Measurements from ENCODE around the gene IRGQ.
A peak's percentile ranks its signal among the peaks of the same experiment; 100 is the strongest.
"Not testable (repeated sequence)": the region's sequence is repeated elsewhere in the genome, so short reads cannot be mapped to it uniquely, and the experiment has no call there.

The IRGQ gene

DNA sequence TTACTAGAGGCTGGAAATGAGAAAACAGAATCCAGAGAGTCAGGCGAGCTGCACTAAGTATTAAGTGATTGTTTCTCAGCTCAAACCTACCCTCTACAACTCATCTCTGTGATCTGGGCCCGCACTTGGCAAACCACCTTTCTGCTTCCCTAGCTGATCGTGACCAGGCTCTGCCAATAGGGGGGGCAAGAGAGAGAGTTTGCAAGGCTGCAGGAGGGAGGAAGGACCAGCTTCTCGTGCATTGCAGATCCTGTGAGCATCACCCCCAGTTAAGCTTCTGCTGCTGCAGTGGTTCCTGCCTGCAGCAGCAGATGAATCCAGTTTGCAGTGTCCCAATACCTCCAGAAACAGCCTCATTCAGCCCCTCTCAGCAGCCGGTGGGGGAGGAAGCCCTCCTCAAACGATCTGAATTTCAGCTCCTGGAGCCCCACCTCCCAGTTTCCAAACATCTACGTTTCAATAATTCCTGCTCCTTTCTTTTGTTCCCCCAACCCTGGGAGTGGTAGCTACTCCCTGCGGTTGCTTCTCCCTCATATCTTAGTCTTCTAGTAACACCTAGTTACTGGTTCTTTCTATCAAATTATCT is 40.7 kb downstream of the IRGQ start:
- in situ Hi-C loops (cut with HindIII; ENCODE audit: low pct_ligation_motif_present, low pct_unique_long_range_greater_than_20kb, low sequenced_read_pairs) = no loop called here
- DNase-seq = peak; percentile 65

DNA sequence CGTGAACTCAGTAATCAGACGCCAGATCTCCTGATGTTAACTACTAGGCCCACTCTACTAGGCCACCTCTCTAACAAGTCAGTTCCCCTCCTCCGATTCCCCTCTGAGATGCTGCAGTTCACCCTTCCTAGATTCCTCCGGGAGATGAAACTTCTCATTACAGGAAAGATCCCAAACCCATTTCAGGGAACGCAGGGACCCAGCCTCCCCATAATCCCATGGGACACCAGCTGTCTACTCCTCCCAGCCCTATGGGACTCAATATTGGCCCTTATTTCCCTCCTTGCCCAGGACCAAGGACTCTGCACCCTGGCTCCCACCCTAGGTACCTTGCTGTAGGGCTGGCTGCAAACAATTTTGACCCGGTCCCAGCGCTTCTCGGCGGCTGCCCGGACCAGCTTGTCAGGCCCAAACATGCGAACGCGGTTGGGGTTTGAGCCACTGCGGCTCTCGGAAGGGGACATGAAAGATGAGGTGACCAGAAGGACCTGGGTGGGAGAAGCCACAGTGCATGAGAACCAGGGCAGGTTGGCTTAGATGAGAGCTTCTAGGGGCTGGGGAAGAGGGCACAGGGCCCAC is 41.5 kb downstream of the IRGQ start:
- DNase-seq = no peak
- in situ Hi-C loops (cut with HindIII; ENCODE audit: low pct_ligation_motif_present, low pct_unique_long_range_greater_than_20kb, low sequenced_read_pairs) = no loop called here

GRCh38 chr19:43553656-43554055 is 42.3 kb downstream of the IRGQ start:
- no peak for DNase-seq
- in situ Hi-C loops (cut with HindIII; ENCODE audit: low pct_ligation_motif_present, low pct_unique_long_range_greater_than_20kb, low sequenced_read_pairs) = no loop called here

- in situ Hi-C loops (cut with HindIII; ENCODE audit: low pct_ligation_motif_present, low pct_unique_long_range_greater_than_20kb, low sequenced_read_pairs) = no loop called here
- DNase-seq = no peak
Measured at GRCh38 chr19:43552616-43553015, 43.3 kb downstream of the IRGQ start.

- in situ Hi-C loops (cut with HindIII; ENCODE audit: low pct_ligation_motif_present, low pct_unique_long_range_greater_than_20kb, low sequenced_read_pairs) = no loop called here
Measured at GRCh38 chr19:43552198-43552450, 43.8 kb downstream of the IRGQ start.

GRCh38 chr19:43551399-43552197 is 44.3 kb downstream of the IRGQ start:
- in situ Hi-C loops (cut with HindIII; ENCODE audit: low pct_ligation_motif_present, low pct_unique_long_range_greater_than_20kb, low sequenced_read_pairs) = no loop called here
- DNase-seq = no peak

More at GRCh38 chr19:43552198-43552450, 43.8 kb downstream of the IRGQ start:
- DNase-seq = no peak

DNA sequence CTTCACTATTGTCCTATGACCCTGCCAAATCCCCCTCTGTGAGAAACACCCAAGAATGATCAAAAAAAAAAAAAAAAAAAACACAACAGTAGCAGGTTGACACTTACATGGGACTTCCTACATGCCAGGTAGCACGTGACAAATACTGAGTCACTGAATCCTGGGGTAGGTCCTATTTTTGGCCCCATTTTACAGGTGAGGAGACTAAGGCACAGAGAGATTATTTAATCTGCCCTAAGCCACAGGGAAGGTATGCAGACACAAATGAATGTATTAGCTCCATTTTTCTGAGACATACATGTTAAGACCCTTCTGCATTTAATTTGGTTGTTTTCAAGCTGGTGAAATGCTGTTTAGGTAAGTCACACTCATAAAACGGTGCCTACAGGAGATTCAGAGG is 47.2 kb downstream of the IRGQ start:
- in situ Hi-C loops (cut with HindIII; ENCODE audit: low pct_ligation_motif_present, low pct_unique_long_range_greater_than_20kb, low sequenced_read_pairs) = no loop called here
- no peak for DNase-seq

DNA sequence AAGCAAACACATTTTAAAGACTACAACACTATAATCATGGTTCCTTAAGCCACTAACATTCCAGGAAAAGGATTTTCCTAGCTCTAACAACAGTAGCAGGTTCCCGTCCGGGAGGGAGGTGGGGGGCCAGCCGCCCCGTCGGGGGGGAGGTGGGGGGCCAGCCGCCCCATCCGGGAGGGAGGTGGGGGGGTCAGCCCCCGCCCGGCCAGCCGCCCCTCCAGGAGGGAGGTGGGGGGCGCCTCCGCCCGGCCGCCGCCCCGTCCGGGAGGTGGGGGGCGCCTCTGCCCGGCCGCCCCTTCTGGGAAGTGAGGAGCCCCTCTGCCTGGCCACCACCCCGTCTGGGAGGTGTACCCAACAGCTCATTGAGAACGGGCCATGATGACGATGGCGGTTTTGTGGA is 48.0 kb downstream of the IRGQ start:
- DNase-seq; in situ Hi-C loops (cut with HindIII; ENCODE audit: low pct_ligation_motif_present, low pct_unique_long_range_greater_than_20kb, low sequenced_read_pairs): not testable (repeated sequence)

DNA sequence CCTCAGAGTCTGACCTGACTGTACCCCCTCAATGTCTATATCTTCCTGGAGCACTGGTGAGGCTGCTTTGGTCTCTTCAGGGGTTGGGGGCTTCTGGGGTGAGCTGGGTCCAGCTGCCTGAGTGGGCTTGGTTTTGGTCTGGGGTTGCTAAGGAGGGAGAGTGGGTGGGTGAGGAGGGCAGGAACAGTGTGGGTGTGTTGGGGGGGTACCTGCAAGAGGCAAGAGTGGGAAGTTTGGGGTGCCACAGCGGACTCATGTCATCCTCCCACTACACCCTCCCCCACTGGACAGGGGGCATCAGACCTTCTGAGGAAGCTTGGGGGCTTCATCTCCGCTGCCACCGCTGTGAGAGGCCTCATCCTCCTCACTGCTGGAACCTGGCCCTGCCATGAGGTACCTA is 49.4 kb downstream of the IRGQ start:
- in situ Hi-C loops (cut with HindIII; ENCODE audit: low pct_ligation_motif_present, low pct_unique_long_range_greater_than_20kb, low sequenced_read_pairs) = no loop called here
- DNase-seq = no peak

GRCh38 chr19:43545981-43546380 is 50.0 kb downstream of the IRGQ start:
- DNase-seq = no peak
- in situ Hi-C loops (cut with HindIII; ENCODE audit: low pct_ligation_motif_present, low pct_unique_long_range_greater_than_20kb, low sequenced_read_pairs) = no loop called here

GRCh38 chr19:43545276-43545675 is 50.7 kb downstream of the IRGQ start:
- no peak for DNase-seq
- in situ Hi-C loops (cut with HindIII; ENCODE audit: low pct_ligation_motif_present, low pct_unique_long_range_greater_than_20kb, low sequenced_read_pairs) = no loop called here

- in situ Hi-C loops (cut with HindIII; ENCODE audit: low pct_ligation_motif_present, low pct_unique_long_range_greater_than_20kb, low sequenced_read_pairs) = no loop called here
- DNase-seq = no peak
Measured at GRCh38 chr19:43544077-43544476, 51.9 kb downstream of the IRGQ start.

GRCh38 chr19:43541920-43542650 is 53.8 kb downstream of the IRGQ start:
- in situ Hi-C loops (cut with HindIII; ENCODE audit: low pct_ligation_motif_present, low pct_unique_long_range_greater_than_20kb, low sequenced_read_pairs) = no loop called here
- DNase-seq = no peak

- in situ Hi-C loops (cut with HindIII; ENCODE audit: low pct_ligation_motif_present, low pct_unique_long_range_greater_than_20kb, low sequenced_read_pairs) = no loop called here
- DNase-seq = no peak
Measured at GRCh38 chr19:43540381-43540780, 55.6 kb downstream of the IRGQ start.

- no peak for DNase-seq
- in situ Hi-C loops (cut with HindIII; ENCODE audit: low pct_ligation_motif_present, low pct_unique_long_range_greater_than_20kb, low sequenced_read_pairs) = no loop called here
Measured at GRCh38 chr19:43538922-43539321, 57.0 kb downstream of the IRGQ start.

- in situ Hi-C loops (cut with HindIII; ENCODE audit: low pct_ligation_motif_present, low pct_unique_long_range_greater_than_20kb, low sequenced_read_pairs) = no loop called here
- peak; percentile 28 for DNase-seq
Measured at GRCh38 chr19:43534816-43535761, 60.8 kb downstream of the IRGQ start.
